Measurements from ENCODE around the gene GRB2.
"Not testable (repeated sequence)": the region's sequence is repeated elsewhere in the genome, so short reads cannot be mapped to it uniquely, and the experiment has no call there.

GRB2 gene

GRCh38 chr17:75384751-75385150 lies 20.7 kb downstream of the GRB2 start:
- no peak for DNase-seq

GRCh38 chr17:75383842-75384195 lies 21.7 kb downstream of the GRB2 start:
- no peak for DNase-seq

- DNase-seq: no peak
These were observed 24.7 kb downstream of the GRB2 start for GRCh38 chr17:75380750-75381149.

GRCh38 chr17:75380315-75380714 lies 25.2 kb downstream of the GRB2 start:
- DNase-seq: no peak

GRCh38 chr17:75379426-75379825 lies 26.1 kb downstream of the GRB2 start:
- not testable (repeated sequence) for DNase-seq

GRCh38 chr17:75373280-75373679 lies 32.2 kb downstream of the GRB2 start:
- no peak for DNase-seq

- peak; percentile 12 for DNase-seq
These were observed 33.5 kb downstream of the GRB2 start for GRCh38 chr17:75371981-75372380.

GRCh38 chr17:75371339-75371738 lies 34.1 kb downstream of the GRB2 start:
- DNase-seq: no peak

- DNase-seq: no peak
These were observed 35.1 kb downstream of the GRB2 start for GRCh38 chr17:75370286-75370915.

- DNase-seq: not testable (repeated sequence)
These were observed 37.4 kb downstream of the GRB2 start for GRCh38 chr17:75367838-75368789.

GRCh38 chr17:75367312-75367711 lies 38.2 kb downstream of the GRB2 start:
- no peak for DNase-seq

GRCh38 chr17:75366432-75366831 lies 39.0 kb downstream of the GRB2 start:
- no peak for DNase-seq

- DNase-seq: no peak
These were observed 39.6 kb downstream of the GRB2 start for GRCh38 chr17:75365931-75366275.

GRCh38 chr17:75365009-75365930 lies 40.2 kb downstream of the GRB2 start:
- DNase-seq: no peak

GRCh38 chr17:75364078-75364477 lies 41.4 kb downstream of the GRB2 start:
- DNase-seq: no peak

- no peak for DNase-seq
These were observed 43.5 kb downstream of the GRB2 start for GRCh38 chr17:75361996-75362395.

GRCh38 chr17:75361344-75361743 lies 44.1 kb downstream of the GRB2 start:
- DNase-seq: no peak

- no peak for DNase-seq
These were observed 49.1 kb downstream of the GRB2 start for GRCh38 chr17:75356260-75356937.

- no peak for DNase-seq
These were observed 52.3 kb downstream of the GRB2 start for GRCh38 chr17:75353176-75353575.

GRCh38 chr17:75352079-75352569 lies 53.4 kb downstream of the GRB2 start:
- DNase-seq: no peak

GRCh38 chr17:75350706-75351105 lies 54.8 kb downstream of the GRB2 start:
- no peak for DNase-seq

GRCh38 chr17:75350029-75350428 lies 55.4 kb downstream of the GRB2 start:
- no peak for DNase-seq

- DNase-seq: no peak
These were observed 55.9 kb downstream of the GRB2 start for GRCh38 chr17:75349589-75349988.

Measured in activated naive CD4-positive, alpha-beta T cell treated with Interleukin-2 at 50 U/mL for 16 hours (primary cell).